Eye (tissue), 1 donor: Measurements from ENCODE around the gene HADH.
"Not testable (repeated sequence)": the region's sequence is repeated elsewhere in the genome, so short reads cannot be mapped to it uniquely, and the experiment has no call there.

ENCODE experiments used
- DNase-seq: peaks from one replicate; pipeline ENCODE4 v3.0.0-alpha.2; 2015

Gene HADH

GRCh38 chr4:107989537-107990386 is at the start of gene HADH:
TSS of gene HADH (plus strand) at chr4:107989889. CDS start at chr4:107989933, 44 bp downstream.
- peak; percentile 97 for DNase-seq

DNA sequence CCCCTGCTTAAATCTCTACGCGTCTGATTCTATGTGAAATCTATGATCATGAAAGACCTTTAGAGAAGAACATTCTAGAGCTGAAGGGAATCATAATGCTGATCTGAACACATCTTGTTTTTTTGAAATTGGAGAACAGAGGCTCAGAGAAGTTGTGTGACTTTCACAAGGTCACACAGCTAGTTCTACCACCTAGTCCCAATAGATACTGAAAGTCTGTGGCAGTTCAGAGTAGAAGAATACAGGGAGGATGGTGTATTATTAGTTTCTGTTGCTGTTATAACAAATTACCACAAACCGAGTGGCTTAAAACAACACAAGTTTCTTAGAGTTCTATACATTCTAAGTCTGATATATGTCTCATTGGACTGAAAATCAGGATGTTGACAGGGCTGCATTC is 43.9 kb upstream of the HADH start:
- no peak for DNase-seq

DNA sequence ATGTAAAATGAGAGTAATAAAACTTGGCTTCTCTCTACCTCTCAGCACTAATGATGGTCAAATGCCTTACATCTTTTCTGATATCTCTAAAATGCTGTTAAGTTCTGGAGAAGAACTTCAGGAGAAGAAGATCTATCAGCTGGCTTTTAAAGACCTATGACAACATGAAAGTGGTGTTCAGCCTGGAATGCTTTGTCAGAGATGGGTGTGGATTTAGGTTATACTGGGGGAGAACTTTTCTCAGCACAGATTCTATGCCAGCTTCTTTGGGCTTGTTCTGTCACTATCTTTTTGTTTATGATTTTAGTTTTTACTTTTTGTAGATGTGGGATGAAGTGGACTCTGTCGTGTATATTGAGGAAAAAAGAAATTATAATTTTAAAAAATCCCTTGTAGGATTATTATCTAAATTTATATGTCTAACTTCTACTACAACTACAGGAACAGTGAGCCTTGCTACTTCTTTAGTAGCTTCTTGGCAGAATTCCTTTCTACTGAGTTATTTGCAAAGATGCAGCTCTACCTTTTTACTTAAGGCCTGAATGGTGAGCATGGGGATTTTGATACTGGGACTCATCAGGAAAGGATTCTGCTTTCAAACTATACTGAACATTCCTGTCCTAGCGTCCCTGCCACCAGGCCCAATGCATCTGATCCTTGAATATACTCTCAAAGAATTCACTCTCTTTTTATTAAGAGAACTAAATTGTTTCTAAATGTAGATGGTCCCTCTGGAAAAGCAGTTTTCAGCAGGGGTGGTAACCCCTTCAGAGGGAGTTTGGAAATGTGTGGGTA is 38.7 kb upstream of the HADH start:
- DNase-seq: no peak

- no peak for DNase-seq
Observed at GRCh38 chr4:107951551-107951950, 38.1 kb upstream of the HADH start.

GRCh38 chr4:107956011-107956410 is 33.7 kb upstream of the HADH start:
- no peak for DNase-seq

- no peak for DNase-seq
Observed at GRCh38 chr4:107966903-107967302, 22.8 kb upstream of the HADH start.

DNA sequence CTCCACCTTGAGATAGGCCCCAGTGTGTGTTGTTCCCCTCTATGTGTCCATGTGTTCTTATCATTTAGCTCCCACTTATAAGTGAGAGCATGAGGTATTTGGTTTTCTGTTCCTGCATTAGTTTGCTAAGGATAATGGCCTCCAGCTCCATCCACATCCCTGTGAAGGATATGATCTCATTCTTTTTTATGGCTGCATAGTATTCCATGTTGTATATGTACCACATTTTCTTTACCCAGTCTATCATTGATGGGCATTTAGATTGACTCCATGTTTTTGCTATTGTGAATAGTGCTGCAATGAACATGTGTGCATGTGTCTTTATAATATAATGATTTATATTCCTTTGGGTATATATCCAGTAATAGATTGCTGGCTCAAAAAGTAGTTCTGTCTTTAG is 22.2 kb upstream of the HADH start:
- not testable (repeated sequence) for DNase-seq

DNA sequence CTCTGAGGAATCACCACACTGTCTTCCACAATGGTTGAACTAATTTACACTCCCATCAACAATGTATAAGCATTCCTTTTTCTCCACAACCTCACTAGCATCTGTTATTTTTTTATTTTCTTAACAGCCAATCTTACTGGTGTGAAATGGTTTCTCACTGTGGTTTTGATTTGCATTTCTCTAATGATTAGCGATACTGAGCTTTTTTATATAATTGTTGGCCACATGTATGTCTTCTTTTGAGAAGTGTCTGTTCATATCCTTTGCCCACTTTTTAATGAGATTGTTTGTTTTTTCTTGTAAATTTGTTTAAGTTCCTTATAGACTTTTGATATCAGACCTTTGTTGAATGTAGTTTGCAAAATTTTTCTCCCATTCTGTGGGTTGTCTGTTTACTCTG is 21.8 kb upstream of the HADH start:
- not testable (repeated sequence) for DNase-seq

- DNase-seq: no peak
Observed at GRCh38 chr4:107970063-107970798, 19.5 kb upstream of the HADH start.

DNA sequence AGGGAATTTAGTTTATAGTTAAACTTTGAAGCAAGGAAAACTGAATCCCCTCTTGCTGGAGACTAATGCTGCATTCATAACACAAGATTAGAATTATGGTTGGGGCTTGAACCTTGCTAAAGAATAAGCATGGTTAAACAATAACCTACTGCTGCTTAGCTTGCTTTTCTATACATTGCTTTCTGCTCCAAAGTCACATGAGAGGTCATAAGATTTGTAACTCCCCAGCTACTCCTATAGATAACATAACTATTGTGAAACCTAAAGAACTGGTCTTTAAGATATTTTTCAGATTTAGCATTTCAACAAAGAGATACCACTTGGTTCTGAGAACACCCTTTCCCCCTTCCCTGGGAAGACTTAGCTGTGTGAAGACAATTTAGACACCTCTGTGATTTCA is 17.1 kb upstream of the HADH start:
- no peak for DNase-seq

DNA sequence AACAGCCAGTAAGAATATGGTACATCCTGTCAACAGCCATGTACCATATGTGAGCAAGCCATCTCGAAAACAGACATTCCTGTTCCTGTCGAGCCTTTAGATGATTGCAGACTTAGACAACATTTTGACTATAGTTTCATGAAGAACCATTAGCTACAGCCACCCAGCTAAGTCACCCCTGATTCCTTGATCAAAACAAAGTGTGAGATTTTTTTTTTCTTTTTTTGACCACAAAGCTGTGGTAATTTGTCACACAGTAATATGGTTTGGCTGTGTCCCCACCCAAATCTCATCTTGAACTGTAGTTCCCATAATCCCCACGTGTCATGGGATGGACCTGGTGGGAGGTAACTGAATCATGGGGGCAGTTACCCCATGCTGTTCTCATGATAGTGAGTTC is 15.2 kb upstream of the HADH start:
- no peak for DNase-seq

GRCh38 chr4:107977482-107977881 is 12.2 kb upstream of the HADH start:
- no peak for DNase-seq

- DNase-seq: no peak
Observed at GRCh38 chr4:107977966-107978705, 11.6 kb upstream of the HADH start.

DNA sequence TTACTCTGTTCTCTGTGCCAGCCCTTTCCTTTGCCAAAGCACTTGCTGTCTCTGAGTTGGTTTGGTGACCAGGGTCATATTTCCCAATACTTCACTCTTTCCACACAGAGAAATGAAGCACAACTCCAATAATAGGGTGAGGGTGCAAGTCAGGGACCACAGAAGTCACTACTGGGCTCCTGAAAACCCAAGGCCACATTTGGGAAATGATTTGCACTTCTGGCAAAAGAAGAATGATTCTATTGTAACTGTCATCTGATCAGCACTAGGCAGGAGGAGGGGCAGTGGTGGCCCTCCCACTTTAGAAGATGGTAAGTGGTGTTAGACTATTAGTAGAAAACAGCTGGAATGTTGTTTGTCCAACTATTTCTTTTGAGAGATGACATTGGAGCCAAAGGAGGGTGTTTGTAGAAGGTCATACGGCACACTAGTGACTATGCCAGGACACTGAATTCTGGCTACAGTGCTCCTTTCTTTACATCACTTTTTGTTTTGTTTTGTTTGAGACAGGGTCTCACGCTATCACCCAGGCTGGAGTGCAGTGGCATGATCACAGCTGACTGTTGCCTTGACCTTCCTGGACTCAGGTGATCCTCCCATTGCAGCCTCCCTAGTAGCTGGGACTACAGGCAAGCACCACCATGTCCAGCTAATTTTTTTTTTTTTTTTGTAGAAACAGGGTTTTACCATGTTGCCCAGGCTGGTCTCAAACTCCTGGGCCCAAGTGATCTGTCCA is 10.8 kb upstream of the HADH start:
- no peak for DNase-seq

GRCh38 chr4:107987916-107988762 is 1.6 kb upstream of the HADH start:
- no peak for DNase-seq

GRCh38 chr4:107988763-107989035 is 990 bp upstream of the HADH start:
- DNase-seq: no peak

GRCh38 chr4:107989162-107989536 is 540 bp upstream of the HADH start:
- DNase-seq: no peak

DNA sequence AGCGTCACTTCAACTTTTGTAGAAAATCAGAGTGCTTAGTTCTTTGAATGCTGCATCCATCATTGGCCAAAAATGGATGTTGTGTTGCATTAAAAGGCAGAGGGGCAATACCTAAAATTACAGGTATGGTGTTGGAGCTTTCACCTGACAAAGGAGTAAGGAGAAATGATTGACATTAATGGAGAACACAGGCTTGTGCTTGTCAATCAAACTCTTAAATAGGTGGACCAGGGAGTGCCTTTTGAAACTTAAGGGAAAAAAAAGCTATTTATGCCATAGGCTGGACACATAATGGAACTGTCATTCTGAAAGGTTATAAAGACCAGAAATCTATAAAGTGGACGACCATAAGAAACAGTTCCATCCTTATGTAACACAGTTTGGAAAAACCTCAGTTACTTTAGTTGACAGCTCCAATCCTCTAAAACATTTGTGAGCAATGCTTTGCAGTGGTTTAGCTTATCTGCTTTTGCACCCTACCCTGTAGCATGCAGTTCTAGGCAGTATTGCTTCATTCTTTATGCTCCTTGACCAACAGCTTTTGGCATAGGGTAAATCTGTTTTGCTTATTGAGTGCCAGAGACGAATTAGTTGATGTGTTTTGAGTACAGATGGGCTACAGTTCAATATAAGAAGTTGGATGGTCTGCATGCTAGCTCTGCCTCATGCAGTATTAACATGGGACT is 2.4 kb downstream of the HADH start:
- no peak for DNase-seq

DNA sequence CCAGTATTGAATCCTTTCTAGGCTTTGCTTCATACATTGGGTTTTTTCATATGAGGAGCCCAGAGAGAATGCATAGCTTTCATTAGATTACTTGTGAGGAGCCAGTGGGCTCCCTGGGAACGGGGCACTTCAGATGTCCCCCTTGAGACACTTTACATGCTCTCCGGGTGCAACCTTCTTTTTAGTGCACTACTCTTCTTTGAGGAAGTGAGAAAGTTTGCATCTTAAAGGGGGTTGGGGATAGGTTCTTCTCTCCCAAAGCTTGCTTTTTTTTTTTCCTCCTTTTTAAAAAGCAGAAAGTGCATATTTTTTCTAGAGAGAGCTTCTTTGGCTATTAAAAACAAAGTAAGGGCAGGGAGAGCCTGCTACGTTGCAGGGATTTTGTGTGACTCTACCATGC is 4.3 kb downstream of the HADH start:
- DNase-seq: no peak

GRCh38 chr4:107994894-107995293 is 5.2 kb downstream of the HADH start:
- no peak for DNase-seq
